Heart left ventricle (tissue), 13 donors: ENCODE data around the gene KNSTRN.
A peak's percentile ranks its signal among the peaks of the same experiment; 100 is the strongest.

Source experiments
- POLR2A ChIP-seq, 2 donors: fragments of 450-650 bp; IDR thresholded peaks; one replicate each; pipeline ENCODE4 v1.6.1; 2017; ENCODE audit warnings: antibody characterized with exemption in 2 of 2, mild to moderate bottlenecking in 2 of 2, moderate library complexity in 2 of 2
- TF ChIP-seq, protein P1 (sequence below), 12 donors: fragments of 200-600 bp; sonication (generic) in 4 of 12; IDR thresholded peaks; one replicate each; pipeline versions ENCODE4 v1.5.0 to v1.8.0; 2018 to 2022; ENCODE audit warnings: antibody characterized with exemption in 12 of 12, mild to moderate bottlenecking in 5 of 12
- donor health status: ischemic (EF 13 %, LVEDD 7.1; RV severe dilation, severe dysfunction).
- donor health status: DM: no; HTN: yes; CAD: no.
- donor health status: DM: no; HTN: no; CAD: no.
- donor health status: ischemic (EF 25% LVEDD 6.9; RV normal size, moderate dysfunction).
- donor health status: ischemic (EF 25% LVEDD 5.7; RV mildly dilated, moderate dysfunction).
- donor health status: ischemic (EF 35%, LVEDD 5.7; RV mildly dilated, moderate dysfunction).
- donor health status: nonischemic (EF 11% LVEDD 7.7; RV severe dilation, severe dysfunction).
- donor health status: DM: yes; HTN: yes; CAD: no.
- donor health status: PGD.
- donor health status: ischemic (EF 29% LVEDD 5.4; RV normal size, mild dysfunction).
- donor health status: nonischemic (EF 23%, LVEDD 6.1; RV moderate dilation, normal function).

DNA sequence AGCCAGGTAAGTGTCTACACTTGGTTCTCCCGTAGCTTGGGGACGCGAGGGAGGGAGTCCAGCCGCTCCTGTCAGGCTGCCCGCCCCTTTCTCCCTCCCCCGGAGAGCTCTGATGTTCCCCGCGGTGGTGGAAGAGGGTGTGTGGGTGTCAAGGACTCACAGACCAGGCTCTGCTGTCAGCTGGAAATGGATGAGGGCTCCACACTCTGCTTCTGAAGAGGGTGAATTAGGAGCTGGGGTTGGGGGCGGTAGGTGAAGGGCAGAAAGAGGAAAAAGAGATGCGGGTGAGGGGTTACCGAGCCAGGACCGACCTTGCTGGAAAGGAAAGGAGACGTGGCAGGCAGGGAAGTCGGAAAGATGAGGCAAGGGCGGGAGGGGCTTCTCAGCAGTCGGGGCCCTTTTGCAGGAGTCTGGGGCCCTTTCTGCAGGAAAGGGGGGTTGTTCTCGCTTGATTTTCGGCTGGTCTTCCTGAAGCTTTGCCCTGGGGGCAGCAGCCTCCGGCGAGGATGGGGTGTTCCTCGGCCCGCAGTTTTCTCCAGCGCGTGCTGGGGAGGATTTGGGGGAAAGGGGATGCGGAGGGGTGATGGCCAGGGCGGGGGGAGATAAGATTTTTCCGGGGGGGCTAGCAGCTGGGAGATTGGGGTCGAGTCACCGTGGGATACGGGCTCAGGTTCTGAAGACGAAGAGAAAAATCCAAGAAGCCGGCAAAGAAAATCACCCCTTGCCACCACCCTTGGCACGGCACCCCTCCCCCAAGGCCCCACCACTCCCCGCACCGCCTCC is 57.6 kb downstream of the KNSTRN start:
- TF ChIP-seq, protein P1, sequence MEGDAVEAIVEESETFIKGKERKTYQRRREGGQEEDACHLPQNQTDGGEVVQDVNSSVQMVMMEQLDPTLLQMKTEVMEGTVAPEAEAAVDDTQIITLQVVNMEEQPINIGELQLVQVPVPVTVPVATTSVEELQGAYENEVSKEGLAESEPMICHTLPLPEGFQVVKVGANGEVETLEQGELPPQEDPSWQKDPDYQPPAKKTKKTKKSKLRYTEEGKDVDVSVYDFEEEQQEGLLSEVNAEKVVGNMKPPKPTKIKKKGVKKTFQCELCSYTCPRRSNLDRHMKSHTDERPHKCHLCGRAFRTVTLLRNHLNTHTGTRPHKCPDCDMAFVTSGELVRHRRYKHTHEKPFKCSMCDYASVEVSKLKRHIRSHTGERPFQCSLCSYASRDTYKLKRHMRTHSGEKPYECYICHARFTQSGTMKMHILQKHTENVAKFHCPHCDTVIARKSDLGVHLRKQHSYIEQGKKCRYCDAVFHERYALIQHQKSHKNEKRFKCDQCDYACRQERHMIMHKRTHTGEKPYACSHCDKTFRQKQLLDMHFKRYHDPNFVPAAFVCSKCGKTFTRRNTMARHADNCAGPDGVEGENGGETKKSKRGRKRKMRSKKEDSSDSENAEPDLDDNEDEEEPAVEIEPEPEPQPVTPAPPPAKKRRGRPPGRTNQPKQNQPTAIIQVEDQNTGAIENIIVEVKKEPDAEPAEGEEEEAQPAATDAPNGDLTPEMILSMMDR (IDR thresholded peaks at IDR 0.05), result peak in 4 of 12 donors; percentile 8 to 34 (median 13)
- no peak for TF ChIP-seq POLR2A (IDR thresholded peaks at IDR 0.05)
